NCI-H82 treated with DMSO at 0.1 percent for 48 hours (cell line): ENCODE measurements around the gene TEX19.
A peak's percentile ranks its signal among the peaks of the same experiment; 100 is the strongest.
"Not testable (repeated sequence)": the region's sequence is repeated elsewhere in the genome, so short reads cannot be mapped to it uniquely, and the experiment has no call there.

Experiments
- DNase-seq: peaks from one replicate; lab custom pipeline; 2025; ENCODE audit not compliant: unreplicated experiment; lab: John Stamatoyannopoulos, UW

Gene TEX19

GRCh38 chr17:82354804-82355308 lies 4.2 kb upstream of the TEX19 start:
- DNase-seq = no peak

DNA sequence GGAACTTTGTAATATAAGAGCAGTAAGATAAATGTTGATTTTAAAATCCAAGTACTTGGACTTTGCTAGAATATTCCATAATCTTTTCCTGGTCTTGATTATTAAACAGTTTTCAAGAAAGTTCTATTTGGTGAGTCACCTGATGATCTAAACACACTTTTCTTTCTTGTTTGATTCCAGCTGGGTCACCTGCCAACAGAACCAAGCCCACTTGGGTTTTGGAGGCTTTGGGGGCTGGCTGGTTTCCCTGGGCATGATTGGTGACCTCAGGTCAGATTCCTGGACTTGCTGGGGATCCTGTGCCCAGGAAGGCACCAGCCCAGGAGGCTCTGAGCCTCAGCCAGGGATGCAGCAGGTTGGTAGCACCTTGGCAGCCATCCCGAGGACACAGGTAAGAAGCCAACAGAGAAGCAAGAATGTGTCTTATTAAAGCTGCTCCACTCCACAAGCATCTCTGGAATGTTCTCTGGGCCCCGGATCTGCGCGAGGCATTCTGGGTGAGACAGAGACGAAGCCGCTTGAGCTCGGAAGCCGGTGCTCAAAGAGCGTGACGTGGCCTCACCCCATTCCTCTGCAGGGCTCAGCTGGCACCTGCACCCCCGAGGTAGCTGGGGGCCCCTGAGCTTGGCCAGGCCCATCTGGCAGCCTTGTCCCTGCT lies 3.1 kb upstream of the TEX19 start:
- DNase-seq = no peak

GRCh38 chr17:82356845-82357355 lies 2.1 kb upstream of the TEX19 start:
- no peak for DNase-seq

DNA sequence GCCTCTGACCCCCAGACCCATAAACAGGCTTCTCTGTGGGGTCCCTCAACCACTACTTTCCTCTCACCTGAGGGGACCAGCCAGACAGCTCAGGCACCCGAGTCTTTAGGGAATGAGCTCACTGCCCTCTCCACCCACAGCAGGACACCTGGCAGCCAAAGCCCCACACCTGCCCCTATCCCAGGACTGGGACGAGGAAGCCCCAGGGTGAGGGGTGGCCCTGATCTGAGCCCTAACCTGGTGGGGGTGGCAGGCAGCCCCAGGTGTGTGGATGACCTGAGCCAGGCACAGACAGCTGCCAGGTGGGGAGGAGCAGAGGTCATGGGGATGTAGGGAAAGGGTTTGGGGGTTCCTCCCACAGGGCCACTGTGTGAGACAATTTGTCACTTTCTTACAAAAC lies 1.7 kb upstream of the TEX19 start:
- DNase-seq = no peak

DNA sequence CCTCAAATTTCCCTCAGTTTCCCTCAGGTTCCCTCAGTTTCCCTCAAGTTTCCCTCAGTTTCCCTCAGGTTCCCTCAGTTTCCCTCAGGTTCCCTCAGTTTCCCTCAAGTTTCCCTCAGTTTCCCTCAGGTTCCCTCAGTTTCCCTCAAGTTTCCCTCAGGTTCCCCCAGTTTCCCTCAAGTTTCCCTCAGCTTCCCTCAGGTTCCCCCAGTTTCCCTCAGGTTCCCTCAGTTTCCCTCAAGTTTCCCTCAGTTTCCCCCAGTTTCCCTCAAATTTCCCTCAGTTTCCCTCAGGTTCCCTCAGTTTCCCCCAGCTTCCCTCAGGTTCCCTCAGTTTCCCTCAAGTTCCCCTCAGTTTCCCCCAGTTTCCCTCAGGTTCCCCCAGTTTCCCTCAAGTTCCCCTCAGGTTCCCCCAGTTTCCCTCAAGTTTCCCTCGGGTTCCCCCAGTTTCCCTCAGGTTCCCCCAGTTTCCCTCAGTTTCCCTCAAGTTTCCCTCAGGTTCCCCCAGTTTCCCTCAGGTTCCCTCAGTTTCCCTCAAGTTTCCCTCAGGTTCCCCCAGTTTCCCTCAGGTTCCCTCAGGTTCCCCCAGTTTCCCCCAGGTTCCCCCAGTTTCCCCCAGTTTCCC lies 516 bp downstream of the TEX19 start:
- DNase-seq = not testable (repeated sequence)

- DNase-seq = no peak
Observed at GRCh38 chr17:82361885-82362633, 3.0 kb downstream of the TEX19 start.

GRCh38 chr17:82365606-82366295 lies 6.7 kb downstream of the TEX19 start:
- peak; percentile 32 for DNase-seq

DNA sequence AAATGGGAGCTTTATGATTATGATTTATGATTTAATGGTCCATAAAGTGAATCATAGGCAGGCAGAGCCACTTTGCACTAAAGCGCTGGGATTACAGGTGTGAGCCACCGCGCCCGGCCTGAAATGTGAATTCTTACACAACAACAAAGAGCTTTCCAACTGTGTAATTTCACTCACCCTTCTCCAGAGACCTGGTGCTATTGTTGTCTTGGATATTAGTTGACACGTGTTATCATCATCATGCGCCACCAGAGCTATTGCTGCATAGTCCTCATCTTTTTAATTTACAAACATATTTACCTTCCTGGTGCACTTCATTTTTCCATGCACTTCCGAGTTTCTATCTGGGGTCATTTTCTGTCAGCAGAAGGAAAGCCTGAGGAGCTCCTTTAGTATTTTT lies 7.7 kb downstream of the TEX19 start:
- no peak for DNase-seq

DNA sequence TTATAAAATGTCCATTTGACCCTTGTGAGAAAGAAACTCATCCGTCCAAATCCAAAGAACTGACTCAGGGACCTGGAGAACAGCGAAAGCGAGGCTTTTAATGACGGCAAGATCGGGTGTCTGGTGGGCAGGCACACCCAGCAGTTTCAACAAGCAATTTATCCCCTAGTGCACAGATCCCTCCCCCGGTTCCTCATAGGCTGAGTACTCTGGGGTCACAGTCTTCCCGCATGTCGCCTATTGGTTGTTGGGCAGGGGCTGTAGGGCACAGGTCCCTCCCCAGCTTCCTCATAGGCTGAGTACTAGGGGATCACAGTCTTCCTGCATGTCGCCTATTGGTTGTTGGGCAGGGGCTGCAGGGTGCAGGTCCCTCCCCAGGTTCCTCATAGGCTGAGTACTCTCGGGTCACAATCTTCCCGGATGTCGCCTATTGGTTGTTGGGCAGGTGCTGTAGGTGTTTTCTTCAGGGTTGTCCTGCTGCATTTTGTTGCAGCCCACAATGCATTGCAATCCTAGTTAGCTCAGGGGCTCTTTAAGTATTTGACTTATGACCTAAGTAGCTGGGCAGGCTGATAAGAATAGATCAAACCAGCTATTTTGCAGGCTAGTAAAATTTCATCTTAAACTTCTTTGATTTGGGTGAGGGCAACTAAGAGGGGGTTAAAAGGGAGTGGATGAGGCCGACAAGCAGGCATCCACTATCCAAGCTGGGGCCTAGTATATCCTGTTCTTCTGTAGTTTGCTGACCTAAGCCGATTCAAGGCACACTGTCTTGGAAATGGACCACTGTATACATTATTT lies 8.9 kb downstream of the TEX19 start:
- peak; percentile 78 for DNase-seq

DNA sequence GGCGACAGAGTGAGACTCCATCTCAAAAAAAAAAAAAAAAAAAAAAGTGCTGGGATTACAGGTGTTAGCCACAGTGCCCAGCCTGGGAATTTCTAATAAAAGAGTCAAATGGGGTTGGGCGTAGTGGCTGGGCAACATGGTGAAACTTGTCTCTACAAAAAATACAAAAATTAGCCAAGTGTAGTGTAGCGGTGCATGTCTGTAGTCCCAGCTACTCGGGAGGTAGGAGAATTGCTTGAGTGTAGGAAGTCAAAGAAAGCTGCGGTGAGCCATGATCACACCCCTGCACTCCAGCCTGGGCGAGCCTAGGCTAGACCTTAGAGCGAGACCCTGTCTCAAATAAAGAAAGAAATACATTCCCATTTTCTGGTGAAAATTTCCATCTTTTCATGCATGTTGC lies 10.2 kb downstream of the TEX19 start:
- DNase-seq = no peak

DNA sequence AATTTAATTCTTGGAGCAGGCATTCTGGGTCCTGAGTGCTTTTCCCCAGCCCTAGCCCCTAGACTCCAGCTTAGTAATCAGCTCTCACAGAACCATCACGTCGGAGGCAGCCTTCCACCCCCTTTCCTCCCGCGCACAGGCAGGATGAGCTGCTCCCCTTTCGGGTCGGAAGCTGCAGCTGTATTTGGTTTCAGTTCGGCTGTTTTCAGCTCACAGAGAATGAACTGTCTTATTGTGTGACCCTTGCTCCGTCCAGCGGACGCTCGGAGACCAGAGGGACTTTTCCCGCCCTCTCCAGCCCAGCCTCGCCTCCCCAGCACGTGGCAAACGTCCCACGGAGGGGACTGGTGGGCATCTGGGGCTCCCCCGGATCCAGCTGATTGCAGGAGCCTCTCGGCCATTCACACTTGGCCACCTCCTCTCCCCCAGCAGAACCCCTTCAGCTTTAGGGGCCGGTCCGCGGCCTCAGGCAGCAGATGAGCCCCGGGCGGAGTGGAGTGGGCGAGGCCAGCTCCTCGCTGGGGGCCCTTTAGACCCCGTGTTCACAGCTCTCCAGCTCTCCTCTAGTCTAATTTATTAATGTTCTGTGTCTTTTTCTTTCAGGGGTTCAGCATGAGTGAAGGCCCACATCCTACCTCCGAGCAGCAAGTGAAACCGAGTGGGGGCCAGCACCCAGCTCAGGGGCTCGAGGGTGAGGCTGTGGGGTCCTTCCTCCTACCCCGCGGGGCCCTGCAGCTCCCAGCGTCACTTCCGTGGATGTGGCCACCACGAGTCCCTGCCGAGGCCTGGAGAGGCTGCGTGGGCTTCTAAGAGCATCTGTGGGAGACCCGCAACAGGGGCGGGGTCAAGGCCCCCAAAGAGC lies 11.7 kb downstream of the TEX19 start:
- no peak for DNase-seq

GRCh38 chr17:82371333-82372248 lies 12.5 kb downstream of the TEX19 start, which contains the start of gene UTS2R:
Gene UTS2R, plus strand, starts transcription at chr17:82371765. Its CDS starts 2,560 bp downstream, at chr17:82374325.
- DNase-seq = no peak

DNA sequence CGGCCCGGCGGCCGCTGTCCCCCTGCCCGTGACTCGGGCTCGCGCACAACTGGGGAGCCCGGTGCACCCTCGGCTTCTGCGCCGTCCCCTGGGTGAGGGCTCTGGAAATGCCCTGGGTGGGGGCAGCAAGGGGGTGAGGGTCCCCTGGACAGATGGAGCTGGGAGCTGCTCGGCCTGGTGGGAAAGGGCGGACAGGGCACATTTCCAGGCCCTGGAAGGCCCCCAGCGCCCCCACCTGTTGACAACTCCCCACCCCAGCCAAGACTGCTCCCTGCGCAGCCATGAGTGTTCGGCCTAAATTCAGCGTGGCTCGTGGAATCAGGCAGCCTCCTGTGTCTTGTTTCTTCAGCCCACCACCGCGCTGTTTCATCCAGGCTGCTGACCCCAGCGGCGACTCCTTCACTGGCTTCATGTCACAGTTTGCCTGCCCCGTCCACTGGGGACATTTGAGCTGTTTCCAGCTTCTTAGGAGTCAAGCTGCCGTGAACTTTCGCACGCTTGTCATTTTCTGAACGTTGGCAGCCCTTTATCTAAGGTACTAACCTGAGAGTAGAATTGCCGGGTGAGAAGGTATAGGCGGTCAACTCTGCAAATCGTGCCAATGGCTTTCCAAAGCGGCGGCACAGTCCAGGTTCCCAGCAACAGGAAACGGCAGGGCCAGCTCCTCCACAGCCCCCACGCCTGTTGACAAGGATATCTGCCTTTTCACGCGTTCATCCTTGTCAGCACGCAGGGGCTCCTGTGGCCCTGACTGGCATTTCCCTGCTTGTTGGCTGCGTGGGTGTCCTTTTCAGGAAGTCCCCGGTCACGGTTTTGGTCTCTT lies 13.4 kb downstream of the TEX19 start:
- DNase-seq = no peak

DNA sequence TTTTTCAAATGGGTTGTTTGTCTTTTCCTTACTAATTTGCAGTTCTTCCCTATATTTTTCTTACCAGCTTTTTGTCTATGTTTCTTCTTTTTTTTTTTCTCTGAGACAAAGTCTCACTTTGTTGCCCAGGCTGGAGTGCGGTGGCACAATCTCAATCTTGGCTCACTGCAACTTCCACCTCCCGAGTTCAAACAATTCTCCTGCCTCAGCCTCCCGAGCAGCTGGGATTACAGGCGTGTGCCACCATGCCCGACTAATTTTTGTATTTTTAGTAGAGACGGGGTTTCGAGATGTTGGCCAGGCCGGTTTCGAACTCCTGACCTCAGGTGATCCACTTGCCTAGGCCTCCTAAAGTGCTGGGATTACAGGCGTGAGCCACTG lies 14.0 kb downstream of the TEX19 start:
- DNase-seq = not testable (repeated sequence)

- no peak for DNase-seq
Observed at GRCh38 chr17:82373731-82374625, 14.9 kb downstream of the TEX19 start.

GRCh38 chr17:82374626-82375331 lies 15.7 kb downstream of the TEX19 start:
- DNase-seq = no peak
